Liver (tissue), 3 donors: ENCODE results near the gene CYB5RL.

Experiments used
- RAD21 ChIP-seq, 2 donors: IDR thresholded peaks; 2 replicates each; pipeline ENCODE4 v1.6.1; 2016; ENCODE audit warnings: antibody characterized with exemption in 2 of 2, mild to moderate bottlenecking in 2 of 2
- YY1 ChIP-seq: IDR thresholded peaks from 2 replicates; pipeline ENCODE4 v1.6.1; 2016; ENCODE audit warnings: antibody characterized with exemption, mild to moderate bottlenecking
- TF ChIP-seq, protein P1 (sequence below): fragments of 150-350 bp; IDR thresholded peaks from 2 replicates; pipeline ENCODE4 v1.5.1; 2017; ENCODE audit warnings: improper control_type of control experiment, low read depth, low read length; ENCODE audit not compliant: missing input control
- donor health status: healthy.
- donor health status: healthy.

DNA sequence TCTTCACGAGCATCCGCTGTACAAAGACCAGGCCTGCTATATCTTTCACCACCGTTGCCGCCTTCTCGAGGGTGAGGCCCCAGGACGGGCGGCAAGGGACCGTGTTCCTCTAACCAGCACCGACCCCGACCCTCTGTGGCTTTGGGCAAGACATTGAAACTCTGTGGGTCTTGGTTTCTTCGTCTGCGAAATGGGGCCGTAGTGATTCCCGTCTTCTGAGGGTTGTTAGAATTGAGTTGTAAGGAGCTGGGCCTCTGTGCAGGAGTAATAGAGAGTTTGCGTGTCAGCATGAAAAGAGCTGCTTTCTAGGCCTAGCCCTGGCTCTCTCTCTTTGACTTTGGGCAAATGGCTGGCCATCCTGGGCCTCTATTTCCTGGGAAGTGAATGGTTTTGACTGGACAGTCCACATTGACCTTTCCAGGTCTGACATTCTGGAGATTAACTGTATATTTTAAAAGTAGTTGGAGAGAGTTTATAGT lies 728 bp upstream of the CYB5RL start:
- TF ChIP-seq, protein P1, sequence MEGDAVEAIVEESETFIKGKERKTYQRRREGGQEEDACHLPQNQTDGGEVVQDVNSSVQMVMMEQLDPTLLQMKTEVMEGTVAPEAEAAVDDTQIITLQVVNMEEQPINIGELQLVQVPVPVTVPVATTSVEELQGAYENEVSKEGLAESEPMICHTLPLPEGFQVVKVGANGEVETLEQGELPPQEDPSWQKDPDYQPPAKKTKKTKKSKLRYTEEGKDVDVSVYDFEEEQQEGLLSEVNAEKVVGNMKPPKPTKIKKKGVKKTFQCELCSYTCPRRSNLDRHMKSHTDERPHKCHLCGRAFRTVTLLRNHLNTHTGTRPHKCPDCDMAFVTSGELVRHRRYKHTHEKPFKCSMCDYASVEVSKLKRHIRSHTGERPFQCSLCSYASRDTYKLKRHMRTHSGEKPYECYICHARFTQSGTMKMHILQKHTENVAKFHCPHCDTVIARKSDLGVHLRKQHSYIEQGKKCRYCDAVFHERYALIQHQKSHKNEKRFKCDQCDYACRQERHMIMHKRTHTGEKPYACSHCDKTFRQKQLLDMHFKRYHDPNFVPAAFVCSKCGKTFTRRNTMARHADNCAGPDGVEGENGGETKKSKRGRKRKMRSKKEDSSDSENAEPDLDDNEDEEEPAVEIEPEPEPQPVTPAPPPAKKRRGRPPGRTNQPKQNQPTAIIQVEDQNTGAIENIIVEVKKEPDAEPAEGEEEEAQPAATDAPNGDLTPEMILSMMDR, result no peak
- TF ChIP-seq YY1, result no peak
- no peak for TF ChIP-seq RAD21 (IDR thresholded peaks at IDR 0.05)
